GM19193 (cell line): ENCODE results near the gene SPAG5.

Source experiments
- POLR2A ChIP-seq: IDR thresholded peaks from 4 replicates; pipeline ENCODE4 v1.6.1; 2011; ENCODE audit not compliant: insufficient read depth, insufficient read length; ENCODE audit errors: extremely low read depth

Gene SPAG5

GRCh38 chr17:28544402-28545140 is 54.3 kb downstream of the SPAG5 start:
- TF ChIP-seq POLR2A: no peak

DNA sequence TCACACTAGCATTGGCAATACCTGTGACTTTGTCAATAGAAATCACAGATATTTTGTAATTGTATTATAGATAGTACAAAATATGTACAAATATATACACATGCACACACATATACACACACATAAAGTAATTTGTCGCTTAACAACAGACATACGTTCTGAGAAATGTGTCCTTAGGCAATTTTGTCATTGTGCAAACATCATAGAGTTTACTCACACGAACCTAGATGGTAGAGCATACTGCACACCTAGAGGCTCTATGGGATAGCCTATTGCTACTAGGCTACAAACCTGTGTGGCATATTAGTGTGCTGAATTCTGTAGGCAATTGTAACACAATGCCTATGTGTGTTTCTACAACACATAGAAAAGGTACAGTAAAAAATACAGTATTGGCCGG is 57.4 kb downstream of the SPAG5 start:
- no peak for TF ChIP-seq POLR2A

- TF ChIP-seq POLR2A: no peak
These were observed 58.6 kb downstream of the SPAG5 start for GRCh38 chr17:28540231-28540630.

DNA sequence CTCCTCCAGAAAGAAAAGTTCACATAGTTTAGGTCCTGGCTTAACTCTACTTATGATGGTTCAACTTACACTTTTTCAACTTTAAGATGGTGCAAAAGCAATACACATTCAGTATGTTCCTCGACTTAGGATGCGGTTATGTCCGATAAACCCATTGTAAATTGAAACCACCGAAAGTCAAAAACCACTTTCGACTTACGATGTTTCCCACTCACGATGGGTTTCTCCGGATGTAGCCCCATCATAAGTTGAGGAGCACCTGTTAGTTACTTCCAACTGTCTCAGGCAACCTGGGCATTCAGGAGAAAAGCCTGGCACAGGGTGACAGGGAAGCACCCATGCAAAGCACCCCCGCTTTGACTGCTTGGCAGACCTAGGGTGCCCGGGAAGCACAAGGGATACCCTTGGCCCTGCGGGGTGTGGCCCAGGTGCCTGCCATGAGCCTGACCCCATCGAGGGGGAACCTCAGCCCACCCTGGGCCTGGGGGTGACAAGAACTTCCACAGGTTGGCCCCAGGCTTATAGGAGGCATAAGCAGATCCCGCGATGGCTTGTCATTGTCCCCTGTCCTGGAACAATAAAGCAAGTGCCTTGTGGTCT is 60.4 kb downstream of the SPAG5 start:
- TF ChIP-seq POLR2A: no peak

GRCh38 chr17:28537219-28537610 is 61.6 kb downstream of the SPAG5 start:
- TF ChIP-seq POLR2A: no peak

- no peak for TF ChIP-seq POLR2A
These were observed 62.1 kb downstream of the SPAG5 start for GRCh38 chr17:28536532-28537218.

DNA sequence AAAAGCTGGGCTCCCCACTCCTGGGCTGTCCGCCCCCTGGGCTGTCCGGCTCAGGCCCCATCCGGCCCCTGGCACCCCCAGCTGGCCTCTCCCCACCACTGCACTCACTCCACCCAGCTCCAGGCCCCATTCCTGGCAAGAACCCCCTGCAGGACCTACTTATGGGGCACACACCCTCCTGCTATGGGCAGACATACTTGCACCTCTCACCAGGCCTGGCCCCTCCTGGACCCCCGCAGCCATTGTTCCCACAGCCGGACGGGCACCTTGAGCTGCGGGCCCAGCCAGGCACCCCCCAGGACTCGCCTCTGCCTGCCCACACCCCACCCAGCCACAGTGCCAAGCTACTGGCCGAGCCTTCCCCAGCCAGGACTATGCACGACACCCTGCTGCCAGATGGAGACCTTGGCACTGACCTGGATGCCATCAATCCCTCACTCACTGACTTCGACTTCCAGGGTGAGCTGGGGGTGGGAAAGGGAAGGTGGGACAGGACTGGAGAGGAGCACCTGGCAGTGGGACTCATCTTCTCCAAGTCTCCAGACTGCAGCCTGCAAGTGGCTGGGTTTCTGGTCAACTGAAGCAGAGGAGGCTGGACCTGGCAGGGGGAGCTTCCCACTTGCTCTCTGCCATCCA is 64.0 kb downstream of the SPAG5 start:
- no peak for TF ChIP-seq POLR2A

DNA sequence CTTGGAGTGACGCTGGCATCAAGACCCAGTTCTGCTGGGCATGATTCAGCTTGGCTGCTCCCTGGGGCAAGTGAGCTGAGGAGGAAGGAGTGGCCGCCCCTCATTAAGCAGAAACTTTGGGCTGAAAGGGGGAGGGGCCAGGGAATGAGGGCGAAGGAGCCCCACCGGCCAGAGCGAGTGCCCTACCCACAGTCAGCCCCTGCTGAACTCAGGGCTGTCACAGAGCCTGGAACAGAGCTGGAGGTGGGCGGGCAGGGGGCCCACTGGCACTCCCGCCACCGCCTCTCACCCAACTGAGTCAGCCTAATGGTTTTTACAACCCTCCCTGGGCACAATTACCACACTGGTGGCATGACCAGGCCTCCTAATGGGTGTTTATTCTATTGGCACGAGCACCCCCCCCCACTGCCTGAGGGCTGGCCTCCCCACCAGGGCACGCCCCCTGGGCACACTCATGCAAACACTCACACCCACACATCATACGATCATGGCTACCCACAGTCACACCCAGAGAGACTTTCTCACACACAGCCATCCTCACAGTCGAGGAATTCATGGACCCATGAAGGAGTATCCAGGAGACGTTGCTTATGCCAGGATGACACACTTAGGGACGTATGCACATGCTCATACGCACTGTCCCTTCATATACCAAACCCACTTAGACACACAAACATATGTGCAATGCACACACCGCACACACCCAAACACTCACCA is 65.6 kb downstream of the SPAG5 start:
- no peak for TF ChIP-seq POLR2A

- no peak for TF ChIP-seq POLR2A
These were observed 66.5 kb downstream of the SPAG5 start for GRCh38 chr17:28532050-28532960.

- no peak for TF ChIP-seq POLR2A
These were observed 67.9 kb downstream of the SPAG5 start for GRCh38 chr17:28530926-28531325.

DNA sequence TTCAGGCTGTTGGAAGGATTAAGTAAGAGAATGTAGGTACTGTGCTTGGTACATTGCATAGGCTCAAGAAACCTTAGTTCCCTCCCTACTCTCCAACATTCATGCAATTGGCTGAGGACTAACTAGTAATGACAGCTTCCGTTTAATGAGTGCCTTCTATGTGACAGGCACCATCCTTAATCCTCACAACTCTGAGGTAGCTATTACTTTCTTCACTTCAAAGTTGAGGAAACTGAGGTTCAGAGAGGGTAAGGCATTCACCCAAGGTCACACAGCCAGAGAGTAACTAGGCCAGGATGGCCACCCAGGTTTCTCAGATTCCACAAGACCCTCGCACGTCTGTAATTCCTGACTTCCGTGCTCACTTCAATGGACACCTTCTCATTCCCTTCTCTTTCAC is 68.6 kb downstream of the SPAG5 start:
- no peak for TF ChIP-seq POLR2A

DNA sequence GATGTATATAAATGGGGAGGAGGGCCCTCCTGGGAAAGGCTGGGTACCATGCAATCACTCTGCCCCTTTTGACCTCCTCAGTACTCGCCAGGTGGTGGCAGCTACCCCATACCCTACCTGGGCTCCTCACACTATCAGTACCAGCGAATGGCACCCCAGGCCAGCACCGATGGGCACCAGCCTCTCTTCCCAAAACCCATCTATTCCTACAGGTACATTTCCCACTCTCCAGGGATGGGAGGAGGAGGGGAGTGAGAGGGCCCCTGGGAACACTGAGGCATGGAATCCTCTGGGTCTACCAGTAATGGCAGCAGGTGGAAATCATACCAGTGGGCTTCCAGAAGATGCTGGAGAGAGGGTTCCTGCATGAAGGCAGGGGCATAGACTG is 69.8 kb downstream of the SPAG5 start:
- TF ChIP-seq POLR2A: no peak

DNA sequence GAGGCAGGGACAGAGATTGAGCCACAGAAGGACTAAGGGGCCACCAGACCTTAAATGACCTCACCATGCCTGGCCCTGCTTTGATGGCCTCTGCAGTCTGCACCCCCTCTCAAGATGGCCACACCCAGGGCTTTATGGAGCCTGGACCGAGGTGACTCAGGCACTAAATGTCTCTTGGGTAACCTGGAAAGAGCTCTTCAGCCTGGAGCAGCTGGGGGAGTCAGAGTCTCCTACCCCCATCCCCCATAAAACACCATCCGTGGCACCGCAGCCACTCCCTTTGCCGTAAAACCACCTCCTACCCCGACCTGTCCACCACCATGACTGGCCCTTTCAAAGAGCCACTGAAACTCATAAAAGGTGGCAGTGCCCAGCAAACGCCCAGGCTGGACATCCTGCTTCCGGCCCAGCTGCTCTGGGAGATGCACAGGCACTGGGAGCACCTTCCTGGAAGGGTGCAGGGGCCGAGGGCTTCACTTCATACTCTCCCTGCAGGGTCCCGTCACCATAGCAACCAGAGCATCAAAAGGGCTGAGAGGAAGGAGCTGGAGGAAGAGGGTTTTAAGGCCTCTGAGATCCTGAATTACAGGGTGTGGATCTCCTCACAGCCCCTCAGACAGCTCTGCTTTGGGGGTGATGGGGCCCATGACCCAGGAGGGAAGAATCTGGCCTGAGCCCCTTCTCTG is 70.4 kb downstream of the SPAG5 start:
- no peak for TF ChIP-seq POLR2A
